HG03442 (cell line): ENCODE measurements around the gene CRIP2.

Experiments
- ATAC-seq: cut with Tn5 transposase; IDR thresholded peaks from one replicate; pipeline ENCODE4 v1.9.1; 2021; ENCODE audit warnings: mild to moderate bottlenecking, moderate library complexity; ENCODE audit not compliant: unreplicated experiment

The CRIP2 gene

GRCh38 chr14:105474483-105475268, at the start of gene CRIP2:
Gene CRIP2, plus strand, starts transcription at chr14:105474821. Its CDS starts 42 bp downstream, at chr14:105474863.
- no peak for ATAC-seq

- no peak for ATAC-seq
Observed at GRCh38 chr14:105424861-105425260, 49.8 kb upstream of the CRIP2 start.

GRCh38 chr14:105425823-105426247, 48.8 kb upstream of the CRIP2 start:
- ATAC-seq: no peak

- no peak for ATAC-seq
Observed at GRCh38 chr14:105426416-105427130, 48.0 kb upstream of the CRIP2 start.

- no peak for ATAC-seq
Observed at GRCh38 chr14:105427412-105427811, 47.2 kb upstream of the CRIP2 start.

- ATAC-seq: no peak
Observed at GRCh38 chr14:105427936-105428485, 46.6 kb upstream of the CRIP2 start.

GRCh38 chr14:105430042-105430441, 44.6 kb upstream of the CRIP2 start:
- no peak for ATAC-seq

- no peak for ATAC-seq
Observed at GRCh38 chr14:105430565-105430964, 44.1 kb upstream of the CRIP2 start.

GRCh38 chr14:105431256-105431655, 43.4 kb upstream of the CRIP2 start:
- no peak for ATAC-seq

- no peak for ATAC-seq
Observed at GRCh38 chr14:105432657-105433056, 42.0 kb upstream of the CRIP2 start.

GRCh38 chr14:105433161-105433605, 41.4 kb upstream of the CRIP2 start:
- no peak for ATAC-seq

GRCh38 chr14:105436402-105436801, 38.2 kb upstream of the CRIP2 start:
- ATAC-seq: no peak

- no peak for ATAC-seq
Observed at GRCh38 chr14:105436891-105437722, 37.5 kb upstream of the CRIP2 start.

GRCh38 chr14:105437723-105438500, 36.7 kb upstream of the CRIP2 start:
- no peak for ATAC-seq

GRCh38 chr14:105439179-105439578, 35.4 kb upstream of the CRIP2 start:
- ATAC-seq: no peak

GRCh38 chr14:105439710-105440553, 34.7 kb upstream of the CRIP2 start:
- no peak for ATAC-seq

- ATAC-seq: no peak
Observed at GRCh38 chr14:105440554-105440900, 34.1 kb upstream of the CRIP2 start.

GRCh38 chr14:105440992-105441391, 33.6 kb upstream of the CRIP2 start:
- no peak for ATAC-seq

GRCh38 chr14:105442125-105442524, 32.5 kb upstream of the CRIP2 start:
- no peak for ATAC-seq
